ENCODE results near the gene TUBB3.

Gene TUBB3

GRCh38 chr16:89919535-89920406, 3.4 kb upstream of the TUBB3 start:
- H3K27me3 ChIP-seq (ENCODE audit: control insufficient read depth, insufficient read depth, low read length) = no peaks in the 10 kb centered on the region
- DNase-seq (ENCODE audit: low read depth, low spot score) = no peak
- H3K4me3 ChIP-seq (ENCODE audit: low read length) = no peak overlapping the region
- H3K36me3 ChIP-seq (ENCODE audit: control insufficient read depth, insufficient read depth, low read length) = no peaks in the 10 kb centered on the region; the same call in 1 of the 2 replicates
- H3K9me3 ChIP-seq (ENCODE audit: control insufficient read depth, insufficient read depth, low read length) = no peaks in the 10 kb centered on the region
- peaks cover 14% of the 10 kb centered on the region for H3K4me1 ChIP-seq (ENCODE audit: control insufficient read depth, insufficient read depth, low read length)
- H3K27ac ChIP-seq (ENCODE audit: low read length) = no peak overlapping the region
- no CpG with 5 or more reads among the region's 52 CpGs for WGBS (ENCODE audit: insufficient coverage, insufficient read length)

DNA sequence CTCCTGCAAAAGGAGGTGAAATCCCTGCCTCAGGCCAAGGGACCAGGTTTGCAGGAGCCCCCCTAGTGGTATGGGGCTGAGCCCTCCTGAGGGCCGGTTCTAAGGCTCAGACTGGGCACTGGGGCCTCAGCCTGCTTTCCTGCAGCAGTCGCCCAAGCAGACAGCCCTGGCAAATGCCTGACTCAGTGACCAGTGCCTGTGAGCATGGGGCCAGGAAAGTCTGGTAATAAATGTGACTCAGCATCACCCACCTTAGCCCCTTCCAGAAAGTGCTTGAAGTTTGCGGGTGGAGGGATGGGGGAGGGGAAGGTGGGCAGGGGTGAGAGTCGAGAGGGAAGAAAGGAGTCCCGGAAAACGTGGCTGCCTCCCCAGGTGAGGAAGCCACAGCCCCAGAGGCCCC, 2.4 kb upstream of the TUBB3 start:
- Histone ChIP-seq H3K27ac (ENCODE audit: low read length) (no peak overlapping the region), H3K4me3 (ENCODE audit: low read length) (no peak overlapping the region), H3K9me3 (ENCODE audit: control insufficient read depth, insufficient read depth, low read length) (no peaks in the 10 kb centered on the region), H3K27me3 (ENCODE audit: control insufficient read depth, insufficient read depth, low read length) (no peaks in the 10 kb centered on the region), H3K36me3 (ENCODE audit: control insufficient read depth, insufficient read depth, low read length) (no peaks in the 10 kb centered on the region; the same call in 1 of the 2 replicates), H3K4me1 (ENCODE audit: control insufficient read depth, insufficient read depth, low read length) (peaks cover 14% of the 10 kb centered on the region)
- DNase-seq (ENCODE audit: low read depth, low spot score) = no peak
- no CpG with 5 or more reads among the region's 6 CpGs for WGBS (ENCODE audit: insufficient coverage, insufficient read length)

DNA sequence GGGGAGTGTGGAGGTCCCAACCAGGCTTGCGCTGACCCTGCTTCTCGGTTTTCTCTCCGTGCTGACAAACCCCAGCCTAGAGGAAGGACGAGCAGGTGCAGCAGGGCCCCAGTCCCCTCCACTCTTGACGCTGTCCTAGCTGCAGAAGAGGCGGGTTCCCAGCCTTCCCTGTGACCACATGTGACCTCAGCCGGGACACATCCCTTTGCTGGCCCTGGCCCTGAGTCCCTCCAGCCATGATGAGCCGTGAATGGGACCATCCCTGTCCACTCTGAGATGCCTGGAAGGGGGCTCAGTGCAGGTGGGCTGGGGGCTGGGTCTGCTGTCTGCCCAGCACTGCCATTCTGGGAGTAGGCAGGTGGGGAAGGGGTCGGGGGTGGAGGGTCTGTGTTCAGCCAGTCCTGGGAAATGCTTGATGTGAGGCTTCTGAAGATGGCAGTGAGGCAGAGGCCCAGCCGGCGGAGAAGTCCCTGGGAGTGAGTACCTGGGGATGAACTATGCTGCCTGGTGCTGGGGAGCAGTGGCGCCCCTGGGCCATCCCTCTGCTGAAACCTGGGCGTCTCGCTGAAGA, 1.9 kb upstream of the TUBB3 start:
- Histone ChIP-seq H3K4me3 (ENCODE audit: low read length) (0 out of 2 replicates have a peak overlapping the region, but pooled peaks have one; percentile 2), H3K4me1 (ENCODE audit: control insufficient read depth, insufficient read depth, low read length) (peaks cover 14% of the 10 kb centered on the region)
- WGBS (ENCODE audit: insufficient coverage, insufficient read length) = no CpG with 5 or more reads among the region's 14 CpGs

GRCh38 chr16:89921702-89922476, 1.3 kb upstream of the TUBB3 start:
- Histone ChIP-seq H3K9me3 (ENCODE audit: control insufficient read depth, insufficient read depth, low read length) (no peaks in the 10 kb centered on the region), H3K36me3 (ENCODE audit: control insufficient read depth, insufficient read depth, low read length) (no peaks in the 10 kb centered on the region; the same call in 1 of the 2 replicates), H3K27ac (ENCODE audit: low read length) (no peak overlapping the region), H3K27me3 (ENCODE audit: control insufficient read depth, insufficient read depth, low read length) (no peaks in the 10 kb centered on the region), H3K4me3 (ENCODE audit: low read length) (peak overlapping the region; percentile 39; the same call in 1 of the 2 replicates), H3K4me1 (ENCODE audit: control insufficient read depth, insufficient read depth, low read length) (peaks cover 14% of the 10 kb centered on the region)
- WGBS (ENCODE audit: insufficient coverage, insufficient read length) = no CpG with 5 or more reads among the region's 22 CpGs
- DNase-seq (ENCODE audit: low read depth, low spot score) = no peak

More for the DNA sequence above, 1.9 kb upstream of the TUBB3 start:
- no peak overlapping the region for H3K27ac ChIP-seq (ENCODE audit: low read length)
- no peaks in the 10 kb centered on the region for H3K27me3 ChIP-seq (ENCODE audit: control insufficient read depth, insufficient read depth, low read length)
- no peaks in the 10 kb centered on the region for H3K9me3 ChIP-seq (ENCODE audit: control insufficient read depth, insufficient read depth, low read length)
- no peaks in the 10 kb centered on the region; the same call in 1 of the 2 replicates for H3K36me3 ChIP-seq (ENCODE audit: control insufficient read depth, insufficient read depth, low read length)
- DNase-seq (ENCODE audit: low read depth, low spot score) = no peak

GRCh38 chr16:89922477-89922883, 662 bp upstream of the TUBB3 start:
- Histone ChIP-seq H3K4me1 (ENCODE audit: control insufficient read depth, insufficient read depth, low read length) (peaks cover 14% of the 10 kb centered on the region), H3K4me3 (ENCODE audit: low read length) (peak overlapping the region; percentile 39), H3K27ac (ENCODE audit: low read length) (no peak overlapping the region), H3K9me3 (ENCODE audit: control insufficient read depth, insufficient read depth, low read length) (no peaks in the 10 kb centered on the region), H3K36me3 (ENCODE audit: control insufficient read depth, insufficient read depth, low read length) (no peaks in the 10 kb centered on the region; the same call in 1 of the 2 replicates), H3K27me3 (ENCODE audit: control insufficient read depth, insufficient read depth, low read length) (no peaks in the 10 kb centered on the region)
- no CpG with 5 or more reads among the region's 31 CpGs for WGBS (ENCODE audit: insufficient coverage, insufficient read length)
- no peak for DNase-seq (ENCODE audit: low read depth, low spot score)

DNA sequence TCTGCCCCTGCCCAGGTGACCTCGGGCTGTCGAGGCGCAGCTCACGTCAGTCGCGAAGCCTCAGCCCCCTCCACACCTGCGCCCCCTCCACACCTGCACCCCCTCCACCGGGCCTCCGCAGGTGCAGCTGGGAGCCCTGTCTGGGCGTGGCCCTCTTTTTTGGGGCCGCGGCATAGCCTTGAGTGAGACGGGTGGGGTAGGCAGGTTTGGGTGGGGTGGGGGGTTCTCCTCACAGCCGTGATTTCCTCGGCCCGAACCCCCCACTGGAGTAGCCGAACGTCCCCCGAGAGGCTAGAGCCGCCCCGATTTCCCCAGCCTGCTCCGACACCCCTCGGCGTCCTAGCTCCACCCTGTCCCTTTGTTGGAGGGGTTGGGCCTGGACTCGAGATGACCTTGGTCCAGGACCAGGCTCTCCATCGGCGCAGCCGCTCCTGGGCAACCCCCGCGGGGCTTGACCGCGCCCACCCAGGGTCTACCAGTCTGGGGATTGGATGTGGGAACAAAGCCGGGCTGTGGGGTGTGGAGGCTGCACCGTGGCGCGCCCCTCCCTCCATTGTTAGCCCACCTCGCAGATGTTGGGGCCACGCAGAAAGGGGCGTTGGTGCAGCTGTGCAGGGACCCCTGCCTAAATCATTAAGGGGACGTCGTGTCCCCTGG, 626 bp downstream of the TUBB3 start:
- H3K36me3 ChIP-seq (ENCODE audit: control insufficient read depth, insufficient read depth, low read length) = no peaks in the 10 kb centered on the region; the same call in 1 of the 2 replicates
- no peaks in the 10 kb centered on the region for H3K27me3 ChIP-seq (ENCODE audit: control insufficient read depth, insufficient read depth, low read length)
- no peak overlapping the region for H3K27ac ChIP-seq (ENCODE audit: low read length)
- peaks cover 13% of the 10 kb centered on the region for H3K4me1 ChIP-seq (ENCODE audit: control insufficient read depth, insufficient read depth, low read length)
- H3K9me3 ChIP-seq (ENCODE audit: control insufficient read depth, insufficient read depth, low read length) = no peaks in the 10 kb centered on the region
- no peak for DNase-seq (ENCODE audit: low read depth, low spot score)
- peak overlapping the region; percentile 39; the same call in 1 of the 2 replicates for H3K4me3 ChIP-seq (ENCODE audit: low read length)
- no CpG with 5 or more reads among the region's 41 CpGs for WGBS (ENCODE audit: insufficient coverage, insufficient read length)

GRCh38 chr16:89924297-89924924, 1.3 kb downstream of the TUBB3 start:
- Histone ChIP-seq H3K9me3 (ENCODE audit: control insufficient read depth, insufficient read depth, low read length) (no peaks in the 10 kb centered on the region), H3K27ac (ENCODE audit: low read length) (no peak overlapping the region), H3K27me3 (ENCODE audit: control insufficient read depth, insufficient read depth, low read length) (no peaks in the 10 kb centered on the region), H3K4me1 (ENCODE audit: control insufficient read depth, insufficient read depth, low read length) (peaks cover 11% of the 10 kb centered on the region), H3K36me3 (ENCODE audit: control insufficient read depth, insufficient read depth, low read length) (no peaks in the 10 kb centered on the region; the same call in 1 of the 2 replicates), H3K4me3 (ENCODE audit: low read length) (peak overlapping the region; percentile 39; the same call in 1 of the 2 replicates)
- no peak for DNase-seq (ENCODE audit: low read depth, low spot score)
- no CpG with 5 or more reads among the region's 14 CpGs for WGBS (ENCODE audit: insufficient coverage, insufficient read length)

GRCh38 chr16:89924925-89925307, 1.8 kb downstream of the TUBB3 start:
- WGBS (ENCODE audit: insufficient coverage, insufficient read length) = no CpG with 5 or more reads among the region's 4 CpGs
- no peak overlapping the region for H3K27ac ChIP-seq (ENCODE audit: low read length)
- DNase-seq (ENCODE audit: low read depth, low spot score) = no peak
- H3K4me1 ChIP-seq (ENCODE audit: control insufficient read depth, insufficient read depth, low read length) = peaks cover 11% of the 10 kb centered on the region
- H3K36me3 ChIP-seq (ENCODE audit: control insufficient read depth, insufficient read depth, low read length) = no peaks in the 10 kb centered on the region
- H3K4me3 ChIP-seq (ENCODE audit: low read length) = no peak overlapping the region; the same call in 1 of the 2 replicates
- H3K27me3 ChIP-seq (ENCODE audit: control insufficient read depth, insufficient read depth, low read length) = no peaks in the 10 kb centered on the region
- no peaks in the 10 kb centered on the region for H3K9me3 ChIP-seq (ENCODE audit: control insufficient read depth, insufficient read depth, low read length)

DNA sequence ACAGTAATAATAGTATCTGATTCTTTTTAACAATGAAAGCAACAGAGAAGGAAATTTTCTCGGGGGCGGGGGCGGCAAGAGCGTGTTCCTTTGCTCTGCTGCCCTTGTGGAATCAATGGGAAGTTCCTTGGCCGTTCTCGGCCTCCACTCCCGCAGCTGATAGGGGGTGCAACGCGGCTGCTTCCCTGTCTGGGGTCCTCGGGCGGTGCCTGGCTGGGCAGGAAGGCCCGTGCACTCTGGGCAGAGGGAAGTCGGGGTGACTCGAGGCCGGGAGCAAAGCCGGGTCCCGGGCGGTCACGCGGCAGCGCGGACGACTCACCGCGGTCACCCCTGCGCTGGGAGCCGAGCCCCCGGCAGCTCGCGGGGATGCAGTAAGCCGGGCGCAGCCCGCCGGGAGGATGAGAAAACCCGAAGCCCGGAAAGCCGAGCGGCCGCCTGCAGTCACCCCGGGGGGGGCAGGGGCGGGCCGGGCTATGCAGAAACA, 2.5 kb downstream of the TUBB3 start:
- WGBS (ENCODE audit: insufficient coverage, insufficient read length) = no CpG with 5 or more reads among the region's 42 CpGs
- Histone ChIP-seq H3K27me3 (ENCODE audit: control insufficient read depth, insufficient read depth, low read length) (no peaks in the 10 kb centered on the region), H3K36me3 (ENCODE audit: control insufficient read depth, insufficient read depth, low read length) (no peaks in the 10 kb centered on the region), H3K9me3 (ENCODE audit: control insufficient read depth, insufficient read depth, low read length) (no peaks in the 10 kb centered on the region), H3K4me3 (ENCODE audit: low read length) (peak overlapping the region; percentile 52; the same call in 1 of the 2 replicates), H3K4me1 (ENCODE audit: control insufficient read depth, insufficient read depth, low read length) (peaks cover 9% of the 10 kb centered on the region), H3K27ac (ENCODE audit: low read length) (no peak overlapping the region)
- no peak for DNase-seq (ENCODE audit: low read depth, low spot score)

Measured in iPS DF 6.9 (cell line).